Upper lobe of left lung (tissue), 6 donors: Measurements from ENCODE around the gene MLC1. TPM values are rescaled to one million over a fixed set of nuclear protein-coding genes. Genes with fewer than 3 reads are reported as not detected.

Experiments
- ATAC-seq, 2 donors: fragments of 200-7000 bp; cut with Tn5 transposase; one replicate each; pipeline ENCODE4 v1.9.1; 2022; ENCODE audit warnings: mild to moderate bottlenecking in 2 of 2, moderate library complexity in 2 of 2; ENCODE audit not compliant: low FRiP score in 2 of 2
- DNase-seq, 2 donors: peaks; one replicate each; pipeline ENCODE4 v3.0.0-alpha.2; 2019 to 2020
- H3K27ac ChIP-seq, 4 donors: fragments of 200-600 bp; sonication (generic); one replicate each; pipeline ENCODE4 v1.5.1; 2016 to 2019
- H3K27me3 ChIP-seq, 4 donors: fragments of 200-600 bp; sonication (generic); one replicate each; pipeline ENCODE4 v1.5.1; 2017 to 2019
- H3K36me3 ChIP-seq, 4 donors: fragments of 200-600 bp; sonication (generic); one replicate each; pipeline ENCODE4 v1.5.1; 2016 to 2019
- H3K4me1 ChIP-seq, 4 donors: fragments of 200-600 bp; sonication (generic); one replicate each; pipeline ENCODE4 v1.5.1; 2018 to 2019
- H3K4me3 ChIP-seq, 4 donors: fragments of 200-600 bp; sonication (generic); one replicate each; pipeline ENCODE4 v1.5.1; 2017 to 2019; ENCODE audit warnings: mild to moderate bottlenecking in 2 of 4, moderate library complexity in 1 of 4
- H3K9me3 ChIP-seq, 4 donors: fragments of 200-600 bp; sonication (generic); one replicate each; pipeline ENCODE4 v1.5.1; 2018 to 2019
- EP300 ChIP-seq, 4 donors: sonication (generic); formaldehyde crosslinking; IDR thresholded peaks; one replicate each; pipeline ENCODE4 v1.5.1; 2017; ENCODE audit warnings: antibody characterized with exemption in 4 of 4, control low read depth in 2 of 4
- POLR2A ChIP-seq, 4 donors: fragments of 450-650 bp; IDR thresholded peaks; one replicate each; pipeline ENCODE4 v1.5.1; 2016 to 2017; ENCODE audit warnings: antibody characterized with exemption in 4 of 4, mild to moderate bottlenecking in 2 of 4
- POLR2AphosphoS5 ChIP-seq, 2 donors: sonication (generic); formaldehyde crosslinking; IDR thresholded peaks; one replicate each; pipeline ENCODE4 v1.5.1; 2017; ENCODE audit warnings: antibody characterized with exemption in 2 of 2
- WGBS, 2 donors: methylation state at CpG; one replicate each; pipeline ENCODE4 v1.1.5; 2017 to 2018; 5-methylcytosine and 5-hydroxymethylcytosine counted together
- total RNA-seq, 6 donors: library from RNA; depleted of rRNA in 4 of 6; stranded (reverse); fragments of >200 nt in 4 of 6; gene quantifications; one replicate each; pipeline versions ENCODE4 v1.1.0 to v1.2.1, GENCODE V29; 2016 to 2021
- TF ChIP-seq, protein P1 (sequence below), 6 experiments: fragments of 450-650 bp in 4 of 6; fragments of 200-600 bp in 2 of 6; sonication (generic) in 2 of 6; IDR thresholded peaks; one replicate each; pipeline ENCODE4 v1.5.1; 2016 to 2019; ENCODE audit warnings: antibody characterized with exemption in 6 of 6
- donor health status: DM: no; HTN: no; CAD: no; lungs with moderate emphysema.
- donor health status: DM: no; HTN: yes; CAD: no; lungs with severe emphysema.

The MLC1 gene
- total RNA-seq, 6 donors from 2014 or later, result 0.78 to 3.1 (median 1.2) TPM

DNA sequence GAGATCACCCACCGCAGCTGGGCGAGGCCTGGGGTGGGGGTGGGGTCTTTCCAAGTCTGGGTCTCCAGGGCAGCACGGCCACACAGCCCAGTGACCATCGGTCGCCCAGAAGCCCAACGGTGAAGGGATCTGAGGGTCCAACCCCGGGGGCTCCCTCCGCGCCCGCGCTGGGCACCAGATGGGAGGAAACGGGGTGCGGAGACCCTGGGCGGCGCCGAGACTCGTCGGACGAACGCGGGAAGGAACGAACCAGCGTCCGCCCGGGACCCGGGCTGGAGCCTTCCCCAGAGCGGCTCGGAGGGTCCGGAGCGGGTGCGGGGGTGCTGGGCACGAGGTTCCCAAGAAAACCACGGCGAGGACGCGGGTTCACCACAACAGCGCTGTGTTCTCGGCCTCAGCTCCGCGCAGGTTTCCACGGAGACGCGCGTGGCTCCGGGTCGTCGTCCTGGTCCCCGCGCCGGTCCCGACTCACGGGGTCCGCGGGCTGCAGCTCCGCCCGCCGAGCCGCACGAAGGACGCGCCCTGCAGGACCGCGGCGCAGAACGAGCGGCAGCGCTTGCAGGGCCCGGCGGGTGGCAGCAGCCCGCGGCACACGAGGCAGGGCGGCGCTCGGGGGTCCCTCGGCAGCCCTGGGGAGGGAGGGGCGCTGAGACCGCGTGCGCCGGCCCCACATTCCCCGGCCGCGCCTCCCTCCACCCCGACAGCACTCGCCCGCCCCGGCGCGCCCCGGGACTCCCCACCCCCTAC lies 70.4 kb downstream of the MLC1 start:
- no peak for TF ChIP-seq POLR2A (IDR thresholded peaks at IDR 0.05)
- no peak for TF ChIP-seq POLR2AphosphoS5 (IDR thresholded peaks at IDR 0.05)
- TF ChIP-seq, protein P1, sequence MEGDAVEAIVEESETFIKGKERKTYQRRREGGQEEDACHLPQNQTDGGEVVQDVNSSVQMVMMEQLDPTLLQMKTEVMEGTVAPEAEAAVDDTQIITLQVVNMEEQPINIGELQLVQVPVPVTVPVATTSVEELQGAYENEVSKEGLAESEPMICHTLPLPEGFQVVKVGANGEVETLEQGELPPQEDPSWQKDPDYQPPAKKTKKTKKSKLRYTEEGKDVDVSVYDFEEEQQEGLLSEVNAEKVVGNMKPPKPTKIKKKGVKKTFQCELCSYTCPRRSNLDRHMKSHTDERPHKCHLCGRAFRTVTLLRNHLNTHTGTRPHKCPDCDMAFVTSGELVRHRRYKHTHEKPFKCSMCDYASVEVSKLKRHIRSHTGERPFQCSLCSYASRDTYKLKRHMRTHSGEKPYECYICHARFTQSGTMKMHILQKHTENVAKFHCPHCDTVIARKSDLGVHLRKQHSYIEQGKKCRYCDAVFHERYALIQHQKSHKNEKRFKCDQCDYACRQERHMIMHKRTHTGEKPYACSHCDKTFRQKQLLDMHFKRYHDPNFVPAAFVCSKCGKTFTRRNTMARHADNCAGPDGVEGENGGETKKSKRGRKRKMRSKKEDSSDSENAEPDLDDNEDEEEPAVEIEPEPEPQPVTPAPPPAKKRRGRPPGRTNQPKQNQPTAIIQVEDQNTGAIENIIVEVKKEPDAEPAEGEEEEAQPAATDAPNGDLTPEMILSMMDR (IDR thresholded peaks at IDR 0.05), result no peak
- no peak for TF ChIP-seq EP300 (IDR thresholded peaks at IDR 0.05)
- peaks cover 10 to 49% (median 34%) of the 10 kb centered on the region in 4 donors for H3K27me3 ChIP-seq

DNA sequence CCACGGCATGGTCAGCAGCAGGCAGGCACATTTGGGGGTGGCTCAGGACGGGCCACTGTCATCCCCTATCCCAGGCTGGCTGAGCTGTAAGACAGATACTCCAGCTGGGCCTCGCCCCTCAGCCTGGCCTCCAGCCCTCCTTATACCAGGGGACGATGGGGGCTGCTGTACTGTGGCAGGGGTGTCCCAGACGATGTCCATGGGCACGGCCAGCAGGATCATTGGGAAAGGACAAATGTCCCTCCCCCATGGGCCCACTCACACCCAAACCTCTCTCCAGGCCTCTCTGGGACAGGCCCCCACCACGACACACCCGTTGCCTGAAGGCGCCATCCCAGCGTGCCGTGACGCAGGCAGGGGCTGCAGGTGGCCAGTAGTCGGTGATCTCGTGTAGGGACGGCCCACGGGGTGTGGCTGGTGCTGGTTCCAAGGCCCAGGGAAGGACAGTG lies 71.1 kb downstream of the MLC1 start:
- TF ChIP-seq EP300 (IDR thresholded peaks at IDR 0.05) (no peak), POLR2A (IDR thresholded peaks at IDR 0.05) (no peak), POLR2AphosphoS5 (IDR thresholded peaks at IDR 0.05) (no peak)
- TF ChIP-seq, protein P1 (IDR thresholded peaks at IDR 0.05), result no peak
- 62 to 67% methylated on average over 4 to 16 of the region's 16 CpGs for WGBS, 2 donors
- ATAC-seq, result no peak
- Histone ChIP-seq H3K36me3 (no peaks in the 10 kb centered on the region), H3K9me3 (no peaks in the 10 kb centered on the region), H3K4me1 (peaks cover 17 to 43% (median 24%) of the 10 kb centered on the region in 4 donors), H3K27me3 (peaks cover 10 to 49% (median 34%) of the 10 kb centered on the region in 4 donors), H3K27ac (no peak overlapping the region), H3K4me3 (no peak overlapping the region)
- peak in 1 of 2 donors; percentile 69 for DNase-seq

More for the DNA sequence above, 70.4 kb downstream of the MLC1 start:
- Histone ChIP-seq H3K4me3 (peak overlapping the region in 1 of 4 donors; percentile 1), H3K9me3 (no peaks in the 10 kb centered on the region), H3K27ac (no peak overlapping the region), H3K36me3 (no peaks in the 10 kb centered on the region), H3K4me1 (peaks cover 17 to 43% (median 24%) of the 10 kb centered on the region in 4 donors)
- 6 to 10% methylated on average over 2 to 46 of the region's 91 CpGs for WGBS, 2 donors
- DNase-seq (peak in 1 of 2 donors; percentile 78), ATAC-seq (no peak)

DNA sequence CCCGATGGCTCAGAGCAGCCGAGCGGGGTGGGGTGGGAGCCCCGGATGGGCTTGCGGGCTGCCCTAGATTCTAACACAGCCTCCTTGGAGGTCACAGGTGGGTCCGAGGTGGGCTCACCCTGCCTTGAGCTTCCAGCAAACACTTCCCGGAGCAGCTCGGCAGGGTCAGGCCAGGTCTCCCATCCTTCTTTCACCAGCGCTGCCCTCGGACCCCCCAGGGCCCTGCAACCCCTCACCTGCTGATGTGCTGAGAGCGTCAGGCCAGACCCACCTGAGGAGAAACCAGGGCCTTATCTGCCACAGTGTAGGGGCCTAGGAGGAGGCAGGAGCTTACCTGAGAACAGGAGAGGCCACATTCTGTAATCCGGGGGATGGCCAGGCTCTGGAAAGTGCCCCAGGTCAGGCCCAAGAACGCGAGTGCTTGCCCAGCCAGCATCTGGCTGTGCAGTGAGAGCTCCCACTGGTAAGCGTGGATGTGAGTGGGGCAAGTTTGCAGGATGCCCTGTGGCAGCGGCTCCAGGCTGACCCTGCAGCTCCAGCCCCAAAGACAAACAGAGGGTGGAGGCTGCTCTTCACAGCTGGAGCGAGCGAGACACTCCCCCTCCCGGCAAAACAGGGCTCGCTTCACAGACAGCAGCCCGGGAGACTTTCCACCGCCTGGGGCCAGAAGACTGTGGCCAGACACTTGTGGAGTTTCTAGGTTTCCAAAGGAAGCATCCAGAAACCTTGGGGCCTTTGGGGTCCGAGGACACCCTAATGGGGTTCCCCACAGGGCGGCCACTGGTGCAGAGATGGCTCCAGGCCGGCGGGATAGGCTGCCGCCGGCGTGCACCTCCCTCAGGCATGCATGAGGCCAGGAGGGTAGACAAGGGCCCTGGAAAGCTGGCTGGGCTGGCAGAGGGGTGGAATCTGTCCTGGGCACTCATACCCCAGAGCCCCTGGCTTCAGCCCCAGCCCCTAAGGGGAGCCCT lies 72.7 kb downstream of the MLC1 start, which contains the start of gene IL17REL:
Gene IL17REL (minus strand): TSS at position 555 of the 971 bp plus-strand sequence. CDS start 119 bp downstream, at position 436.
- peaks cover 10 to 49% (median 34%) of the 10 kb centered on the region in 4 donors for H3K27me3 ChIP-seq
- TF ChIP-seq, protein P1 (IDR thresholded peaks at IDR 0.05), result no peak
- no peak for TF ChIP-seq EP300 (IDR thresholded peaks at IDR 0.05)
- no peak for TF ChIP-seq POLR2A (IDR thresholded peaks at IDR 0.05)
- TF ChIP-seq POLR2AphosphoS5 (IDR thresholded peaks at IDR 0.05), result no peak
- DNase-seq (peak in 1 of 2 donors; percentile 57), ATAC-seq (no peak)
- no peak within 1 kb of the TSS for H3K4me3 ChIP-seq
- no peaks in the 10 kb centered on the region for H3K36me3 ChIP-seq
- WGBS, 2 donors, result 66 to 67% methylated on average over 17 to 26 of the region's 29 CpGs
- H3K4me1 ChIP-seq, result peaks cover 17 to 43% (median 24%) of the 10 kb centered on the region in 4 donors
- H3K27ac ChIP-seq, result peak within 1 kb of the TSS in 1 of 4 donors; percentile 56
- H3K9me3 ChIP-seq, result no peaks in the 10 kb centered on the region

DNA sequence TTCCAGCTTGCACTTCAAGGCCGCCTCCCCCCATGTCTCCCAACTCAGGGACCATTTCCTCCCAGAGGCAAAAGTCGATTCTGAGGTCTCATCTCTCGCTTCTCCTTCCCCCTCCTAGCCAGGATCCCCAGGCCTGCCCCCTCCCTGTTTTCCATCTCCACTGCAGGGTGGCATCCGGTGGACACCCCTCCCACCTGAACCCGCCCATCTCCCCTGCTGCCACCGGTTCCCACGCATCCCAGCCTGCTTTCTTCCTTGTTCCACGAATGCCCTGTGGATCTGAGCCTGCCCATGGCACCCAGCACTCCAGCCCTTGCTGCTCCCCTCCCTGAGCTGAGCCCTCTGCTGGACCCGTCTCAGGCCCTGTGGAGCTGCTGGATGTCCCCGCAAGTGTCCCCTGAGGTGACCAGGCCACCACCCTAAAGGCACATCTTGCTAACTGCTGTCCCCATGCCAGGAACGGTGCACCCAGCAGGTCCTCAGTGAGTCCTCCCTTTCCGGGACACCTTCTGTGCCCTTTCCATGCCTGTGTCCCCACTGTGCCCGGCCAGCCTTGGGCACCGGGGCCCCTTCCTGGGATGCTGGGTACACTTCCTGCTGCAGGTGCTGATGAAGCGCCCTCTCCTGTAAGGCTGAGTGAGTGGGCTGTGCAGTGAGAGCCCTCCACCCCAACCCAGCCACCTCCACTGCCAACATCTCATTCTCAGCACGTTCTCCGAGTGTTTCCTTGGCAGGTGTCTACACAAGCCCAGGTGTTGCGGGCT lies 73.6 kb downstream of the MLC1 start:
- peak; percentile 51 to 65 for DNase-seq
- TF ChIP-seq, protein P1 (IDR thresholded peaks at IDR 0.05), result no peak
- TF ChIP-seq POLR2AphosphoS5 (IDR thresholded peaks at IDR 0.05), result no peak
- TF ChIP-seq POLR2A (IDR thresholded peaks at IDR 0.05), result peak in 1 of 4 donors; percentile 24
- no peak for TF ChIP-seq EP300 (IDR thresholded peaks at IDR 0.05)
- H3K4me3 ChIP-seq, result no peak overlapping the region
- 34 to 49% methylated on average over 10 to 17 of the region's 18 CpGs for WGBS, 2 donors
- no peaks in the 10 kb centered on the region for H3K36me3 ChIP-seq
- H3K27ac ChIP-seq, result peak overlapping the region in 1 of 4 donors; percentile 56
- peaks cover 10 to 49% (median 34%) of the 10 kb centered on the region in 4 donors for H3K27me3 ChIP-seq
- H3K4me1 ChIP-seq, result peaks cover 17 to 43% (median 24%) of the 10 kb centered on the region in 4 donors
- no peaks in the 10 kb centered on the region for H3K9me3 ChIP-seq
- ATAC-seq, result peak in 1 of 2 donors; percentile 45
